SIG-M5 (cell line): ENCODE data around the gene USP20.

Experiments used
- DNase-seq: peaks from one replicate; lab custom pipeline; 2025; lab: John Stamatoyannopoulos, UW

Gene USP20

GRCh38 chr9:129823935-129824601, 11.2 kb upstream of the USP20 start, which contains the start of gene TOR1A:
TOR1A (minus strand) TSS chr9:129824136; CDS start chr9:129824085, 51 bp downstream.
- DNase-seq, result peak; percentile 74

- DNase-seq, result no peak
These were observed 8.9 kb upstream of the USP20 start for GRCh38 chr9:129826344-129826743.

- DNase-seq, result no peak
These were observed 8.5 kb upstream of the USP20 start for GRCh38 chr9:129826759-129827158.

DNA sequence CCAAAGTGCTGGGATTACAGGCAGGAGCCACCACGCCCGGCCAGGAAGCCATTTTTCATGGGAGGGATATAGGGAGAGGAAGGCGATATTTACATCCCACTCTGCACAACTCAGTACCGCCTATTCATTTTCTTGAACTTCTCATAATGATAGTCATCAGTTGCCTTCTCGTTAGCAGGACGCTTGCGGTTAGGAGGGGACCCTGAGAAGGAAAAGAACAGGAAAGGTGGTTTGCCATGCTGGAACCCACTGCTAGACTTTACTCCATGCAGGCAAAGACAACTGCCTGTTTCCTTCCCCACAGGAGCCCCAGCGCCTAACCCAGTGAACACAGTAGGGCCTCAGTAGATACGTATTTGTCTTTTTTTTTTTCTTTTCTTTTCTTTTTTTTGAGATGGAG, 7.2 kb upstream of the USP20 start:
- DNase-seq, result no peak

DNA sequence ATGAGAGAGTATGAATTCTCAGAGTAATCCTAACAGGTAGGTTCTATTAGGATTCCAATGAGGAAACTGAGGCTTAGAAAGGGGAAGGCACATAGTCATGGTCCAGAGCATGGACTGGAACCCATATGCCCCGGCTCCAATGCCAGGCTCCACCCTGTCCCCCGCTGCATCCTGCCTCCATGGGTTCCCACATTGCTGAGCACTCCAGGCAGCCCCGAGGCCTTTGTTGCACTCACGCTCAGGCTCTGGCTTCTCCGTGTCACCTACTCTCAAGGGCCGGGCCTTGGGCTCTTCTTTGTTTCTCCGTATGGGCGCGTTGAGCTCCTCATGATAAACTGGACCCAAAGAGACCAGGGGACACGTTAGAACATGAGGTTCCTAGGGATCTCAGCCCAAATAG, 6.3 kb upstream of the USP20 start:
- DNase-seq, result no peak

DNA sequence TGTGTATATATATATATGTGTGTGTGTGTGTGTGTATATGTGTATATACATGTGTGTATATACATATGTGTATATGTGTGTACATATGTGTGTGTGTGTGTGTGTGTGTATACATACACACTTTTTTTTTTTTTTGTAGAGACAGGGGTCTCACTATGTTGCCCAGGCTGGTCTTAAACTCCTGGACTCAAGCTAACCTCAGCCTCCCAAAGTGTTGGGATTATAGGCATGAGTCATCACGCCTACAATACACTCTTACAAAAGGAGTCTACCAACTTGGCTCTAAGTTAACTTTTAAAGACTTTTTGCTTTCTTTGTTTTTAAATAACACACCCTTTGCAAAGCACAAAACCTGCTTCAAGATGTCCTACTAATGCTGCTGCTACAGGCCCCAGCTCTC, 2.3 kb upstream of the USP20 start:
- DNase-seq, result no peak

GRCh38 chr9:129834489-129835127, 650 bp upstream of the USP20 start:
- DNase-seq, result no peak

GRCh38 chr9:129835860-129836223, 584 bp downstream of the USP20 start:
- no peak for DNase-seq

DNA sequence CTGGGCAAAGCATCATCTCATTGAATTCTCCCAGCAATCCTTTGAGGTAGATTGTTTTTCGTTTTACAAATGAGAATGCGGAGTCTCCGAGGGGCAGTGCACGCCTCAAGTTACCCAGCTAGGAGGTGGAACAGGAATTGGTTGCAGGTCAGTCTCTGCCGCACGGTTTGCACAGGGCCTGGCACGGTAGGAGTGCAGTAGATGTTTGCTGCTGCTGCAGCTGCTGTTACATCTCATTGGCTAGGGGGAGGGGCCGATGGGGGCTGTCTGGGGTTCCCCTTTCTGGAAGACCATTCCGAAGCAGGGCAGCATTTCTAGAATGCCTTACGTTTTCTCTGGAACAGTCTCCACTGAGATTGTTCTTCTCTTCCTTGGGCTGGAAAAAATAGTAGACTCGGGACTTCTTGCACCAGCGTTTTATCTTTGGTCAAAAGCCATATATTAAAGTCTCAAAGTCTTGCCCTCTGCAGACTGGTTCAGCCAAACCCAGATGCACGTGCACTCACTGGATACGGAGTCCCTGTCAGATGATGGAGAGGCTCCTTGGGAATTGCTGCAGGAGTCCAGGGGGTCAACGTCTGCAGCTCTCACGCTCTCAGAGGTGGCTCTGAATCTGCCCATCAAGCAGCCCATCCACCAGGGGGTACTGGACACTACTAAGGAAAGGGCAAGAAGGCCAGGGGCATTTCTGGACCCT, 1.2 kb downstream of the USP20 start:
- DNase-seq, result no peak

DNA sequence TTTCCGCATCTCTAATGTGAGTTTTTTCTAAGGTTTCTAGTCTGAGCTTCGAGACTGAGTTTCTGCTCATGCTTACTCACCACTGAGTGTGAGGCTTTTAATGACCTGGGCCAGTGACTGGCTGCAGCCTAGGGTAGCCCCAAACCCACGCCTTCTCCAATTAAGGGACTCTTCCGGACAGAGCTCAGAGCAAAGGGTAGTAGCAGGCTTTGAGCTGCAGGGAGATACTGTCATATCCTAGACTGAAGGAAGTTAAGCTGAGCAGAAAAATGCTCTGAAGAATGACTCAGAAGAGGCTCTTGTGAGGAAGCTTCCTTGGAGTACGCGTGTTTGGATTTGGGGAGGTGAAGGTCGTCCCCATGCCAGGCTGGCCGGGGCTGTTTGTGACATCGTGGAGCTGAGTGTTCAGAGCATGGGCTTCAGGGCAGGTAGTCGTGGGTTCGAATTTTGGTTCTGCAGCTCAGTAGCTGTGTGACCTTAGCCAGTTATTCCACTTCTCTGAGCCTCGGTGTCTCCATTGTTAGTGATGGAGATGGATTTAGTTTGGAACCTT, 3.5 kb downstream of the USP20 start:
- no peak for DNase-seq

DNA sequence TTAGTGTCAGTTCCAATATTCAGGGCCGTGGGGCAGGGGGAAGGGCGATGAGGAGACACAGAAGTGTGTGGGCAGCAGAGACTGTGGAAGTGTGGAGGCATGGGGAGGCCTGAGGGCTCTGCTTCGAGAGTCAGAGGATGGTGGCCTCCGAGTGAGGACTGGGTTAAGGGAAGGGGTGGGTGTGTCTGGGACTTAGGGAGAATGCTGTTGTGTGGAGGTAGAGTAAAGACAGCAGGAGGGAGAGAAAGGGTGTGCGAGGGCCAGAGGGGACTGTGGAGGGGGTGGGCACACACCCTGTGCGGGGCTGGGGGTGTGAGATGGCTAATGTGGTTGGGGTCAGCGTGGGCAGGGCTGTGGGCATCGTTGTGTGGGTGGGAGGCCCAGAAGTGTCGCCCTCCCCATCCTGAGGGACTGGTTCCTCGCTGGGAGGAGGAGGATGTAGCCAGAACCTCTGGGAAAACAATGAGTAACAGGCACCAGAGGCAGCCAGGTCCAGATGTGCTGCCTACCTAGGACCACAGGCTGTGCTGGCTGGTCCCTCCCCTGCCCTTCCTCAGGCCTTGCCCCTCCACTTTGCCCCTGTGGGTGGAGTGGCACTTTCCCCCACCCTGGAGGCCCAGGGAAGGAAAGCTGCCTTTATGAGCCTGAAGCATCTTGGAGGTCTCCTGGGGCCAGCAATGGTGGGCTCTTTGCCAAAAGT, 4.2 kb downstream of the USP20 start:
- no peak for DNase-seq

DNA sequence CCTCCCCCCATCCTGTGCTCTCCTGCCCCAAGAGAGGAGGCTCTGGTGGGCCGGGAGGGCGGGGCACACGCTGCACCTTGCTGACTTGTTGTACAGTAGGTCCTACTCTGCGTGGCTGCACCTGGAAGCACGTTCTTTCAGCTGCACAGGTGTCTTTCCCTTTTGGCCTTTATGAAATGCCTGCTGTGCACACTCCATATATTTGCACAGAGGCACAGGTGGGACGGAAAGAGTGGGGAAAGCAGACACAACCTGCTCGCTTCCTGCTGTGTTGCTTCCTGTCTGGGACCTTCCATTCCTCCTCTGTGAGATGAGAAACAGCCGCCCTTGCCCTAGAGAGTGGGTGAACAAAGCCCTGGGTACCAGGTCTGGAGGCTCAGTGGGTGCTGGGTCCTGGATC, 4.8 kb downstream of the USP20 start:
- no peak for DNase-seq

DNA sequence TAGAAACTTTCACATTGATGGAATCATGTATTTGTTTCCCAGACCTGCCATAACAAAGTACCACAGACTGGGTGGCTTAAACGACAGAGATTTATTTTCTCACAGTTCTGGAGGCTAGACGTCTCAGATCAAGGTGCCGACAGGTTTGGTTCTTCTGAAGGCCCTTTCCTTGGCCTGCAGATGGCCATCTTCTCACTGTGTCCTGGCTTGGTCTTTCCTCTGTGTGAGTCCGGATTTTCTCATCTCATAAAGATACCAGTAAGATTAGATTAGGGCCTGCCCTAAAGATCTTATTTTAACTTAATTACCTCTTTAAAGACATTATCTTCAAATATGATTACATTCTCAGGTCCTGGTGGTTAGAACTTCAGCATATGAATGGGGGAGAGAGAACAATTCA, 5.8 kb downstream of the USP20 start:
- no peak for DNase-seq

DNA sequence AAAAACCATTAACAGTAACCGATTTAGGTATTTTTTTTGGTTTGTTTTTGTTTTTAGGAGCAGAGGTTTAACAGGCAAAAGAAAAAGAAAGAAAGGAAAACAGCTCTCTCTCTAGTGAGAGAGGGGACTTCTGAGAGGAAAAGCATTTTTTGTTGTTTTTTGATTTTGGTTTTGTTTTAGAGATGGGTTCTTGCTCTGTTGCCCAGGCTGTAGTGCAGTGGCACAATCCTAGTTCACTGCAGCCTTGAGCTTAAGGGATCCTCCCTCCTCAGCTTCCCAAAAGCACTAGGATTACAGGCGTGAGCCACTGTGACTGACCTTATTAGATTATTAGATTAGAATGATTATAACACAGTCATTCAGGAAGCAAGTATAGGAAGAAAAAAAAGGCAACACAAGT, 10.1 kb downstream of the USP20 start:
- DNase-seq, result no peak

DNA sequence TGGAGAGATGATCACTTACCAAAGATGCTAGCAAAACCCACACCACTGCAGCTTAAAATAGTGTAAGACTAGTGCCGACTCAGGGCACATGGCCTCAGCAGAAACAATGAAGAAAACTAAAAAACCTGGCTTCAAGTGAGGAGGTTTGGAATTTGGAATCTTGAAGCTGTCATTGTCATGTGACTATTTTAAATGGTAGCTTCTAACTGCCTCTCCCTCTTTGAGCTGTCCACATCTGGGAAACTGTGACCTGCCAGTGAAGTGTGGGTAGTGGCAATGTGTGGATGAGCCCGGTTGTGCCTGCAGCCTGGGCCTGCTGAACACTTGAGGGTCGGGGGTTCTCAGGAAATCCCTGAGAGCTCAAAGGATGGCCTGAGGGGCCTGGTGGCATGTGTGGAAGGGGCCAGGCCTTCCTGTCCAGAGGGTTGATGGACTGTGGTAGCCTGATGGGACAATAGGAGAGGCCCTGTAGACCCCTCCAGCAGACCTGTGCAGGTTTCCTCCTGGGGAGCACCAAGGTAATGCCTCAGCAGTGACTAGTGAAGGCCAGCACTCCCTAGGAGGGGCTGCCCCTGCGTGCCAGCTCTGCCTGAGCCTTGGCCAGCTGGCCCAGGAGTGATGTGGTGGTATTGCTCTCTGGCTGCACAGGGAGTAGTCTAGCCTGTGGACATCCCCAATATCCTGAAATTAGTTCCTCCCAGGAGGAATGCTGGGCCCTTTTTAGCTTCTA, 13.6 kb downstream of the USP20 start:
- DNase-seq, result no peak

DNA sequence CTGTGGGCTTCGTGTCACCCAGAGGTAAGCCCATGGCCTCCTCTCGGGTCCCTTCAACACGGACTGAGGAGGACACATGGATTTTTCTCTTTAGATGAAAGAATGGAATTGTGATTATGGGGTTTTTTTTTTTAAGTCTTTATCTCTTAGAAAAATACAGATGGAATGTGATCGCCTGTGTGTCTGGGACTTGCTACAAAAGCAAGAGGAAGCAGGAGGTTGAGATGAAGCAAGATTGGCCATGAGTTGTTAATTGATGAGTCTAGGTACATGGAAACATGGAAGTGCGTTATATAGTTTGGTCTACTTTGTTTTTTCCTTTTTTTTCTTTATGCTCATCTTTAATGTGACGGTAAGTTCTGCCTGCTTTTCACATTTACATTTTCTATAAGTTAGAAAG, 14.6 kb downstream of the USP20 start:
- no peak for DNase-seq

DNA sequence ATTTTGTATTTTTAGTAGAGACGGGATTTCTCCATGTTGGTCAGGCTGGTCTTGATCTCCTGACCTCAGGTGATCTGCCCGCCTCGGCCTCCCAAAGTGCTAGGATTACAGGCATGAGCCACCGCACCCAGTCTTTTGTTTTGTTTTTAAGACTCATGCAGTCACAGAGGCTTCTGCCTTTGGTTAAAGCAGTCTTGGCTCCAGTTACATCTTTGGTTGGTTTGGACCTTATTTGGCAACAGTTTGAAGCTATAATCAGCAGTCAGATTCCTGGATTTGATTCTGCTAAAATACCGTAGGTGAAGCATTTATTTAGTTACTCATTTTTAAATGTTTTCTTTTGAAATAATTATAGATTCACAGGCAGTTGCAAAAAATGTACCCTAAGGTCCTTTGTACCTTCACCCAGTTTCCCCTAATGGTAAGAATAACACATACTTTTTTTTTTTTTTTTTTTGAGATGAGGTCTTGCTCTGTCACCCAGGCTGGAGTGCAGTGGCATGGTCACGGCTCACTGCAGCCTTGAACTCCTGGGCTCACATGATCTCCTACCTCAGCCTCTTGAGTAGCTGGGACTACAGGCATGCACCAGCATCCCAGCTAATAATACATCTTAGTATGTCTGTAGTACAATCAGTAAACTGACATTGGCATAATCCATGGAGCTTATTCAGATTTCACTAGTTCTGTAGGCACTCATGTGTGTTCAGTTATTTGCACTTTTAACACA, 15.7 kb downstream of the USP20 start:
- no peak for DNase-seq

DNA sequence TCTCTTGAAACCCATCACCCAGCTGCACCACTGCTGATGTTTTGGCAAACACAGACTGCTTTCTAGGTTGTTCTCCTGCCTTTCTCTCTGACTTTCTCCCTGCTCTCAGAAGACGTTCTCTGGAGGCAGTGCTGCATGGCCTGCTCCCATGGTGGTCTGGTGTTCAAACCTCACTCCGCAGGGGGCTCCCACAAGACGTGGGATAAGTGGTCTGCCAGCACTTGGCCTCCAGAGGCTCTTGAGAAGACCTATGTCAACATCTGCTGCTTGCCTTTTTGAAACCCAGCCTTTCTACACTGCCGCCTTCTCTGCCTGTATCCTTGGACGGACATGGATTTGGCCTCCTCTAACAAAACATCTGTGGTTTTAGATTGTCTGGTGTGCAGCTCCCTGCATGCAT, 16.6 kb downstream of the USP20 start:
- DNase-seq, result no peak

GRCh38 chr9:129852579-129852978, 17.3 kb downstream of the USP20 start:
- no peak for DNase-seq

GRCh38 chr9:129853614-129854013, 18.4 kb downstream of the USP20 start:
- no peak for DNase-seq

- DNase-seq, result no peak
These were observed 19.4 kb downstream of the USP20 start for GRCh38 chr9:129854588-129855110.
